Right lobe of liver (tissue), 6 donors: Measurements from ENCODE around the gene F13A1. TPM values are rescaled to one million over a fixed set of nuclear protein-coding genes. Genes with fewer than 3 reads are reported as not detected.
A peak's percentile ranks its signal among the peaks of the same experiment; 100 is the strongest.

Experiments
- ATAC-seq, 4 donors: fragments of 200-7000 bp; cut with Tn5 transposase; one replicate each; pipeline ENCODE4 v1.9.1; 2020; ENCODE audit warnings: mild to moderate bottlenecking in 4 of 4, moderate library complexity in 4 of 4
- DNase-seq, 3 donors: peaks; one replicate each; pipeline ENCODE4 v3.0.0-alpha.2; 2020
- H3K27ac ChIP-seq, 3 donors: fragments of 200-600 bp; one replicate each; pipeline ENCODE4 v1.8.0; 2022
- H3K27me3 ChIP-seq, 2 donors: fragments of 200-600 bp; one replicate each; pipeline ENCODE4 v1.8.0; 2022
- H3K36me3 ChIP-seq, 4 donors: fragments of 200-600 bp; sonication (generic) in 1 of 4; one replicate each; pipeline versions ENCODE4 v1.5.1 to v1.8.0; 2017 to 2022; ENCODE audit warnings: control low read depth in 1 of 4
- H3K4me1 ChIP-seq, 4 donors: fragments of 200-600 bp; sonication (generic) in 1 of 4; one replicate each; pipeline versions ENCODE4 v1.5.1 to v1.8.0; 2017 to 2022; ENCODE audit warnings: control low read depth in 1 of 4
- H3K4me3 ChIP-seq, 3 donors: fragments of 200-600 bp; one replicate each; pipeline ENCODE4 v1.8.0; 2022
- H3K9me3 ChIP-seq, 4 donors: fragments of 200-600 bp; sonication (generic) in 1 of 4; one replicate each; pipeline versions ENCODE4 v1.5.1 to v1.8.0; 2017 to 2022; ENCODE audit warnings: control low read depth in 1 of 4
- POLR2A ChIP-seq: fragments of 450-650 bp; IDR thresholded peaks from one replicate; pipeline ENCODE4 v1.6.1; 2017; ENCODE audit warnings: antibody characterized with exemption, mild to moderate bottlenecking
- WGBS: methylation state at CpG from one replicate; pipeline ENCODE4 v1.1.6; 2018; ENCODE audit warnings: low coverage, low lambda C conversion rate; ENCODE audit not compliant: insufficient coverage; ENCODE audit errors: missing lambda C conversion rate; 5-methylcytosine and 5-hydroxymethylcytosine counted together
- intact Hi-C, 2 donors: fragments of 100-400 bp; cut with DNase I; formaldehyde crosslinking; loops; one replicate each; pipeline versions ENCODE4 v1.11.2 to v1.14.1; 2022
- total RNA-seq, 6 experiments: library from RNA; depleted of rRNA in 2 of 6; stranded (reverse); fragments of >200 nt in 2 of 6; fragmentation: NEBNext Ultra II Directional in 3 of 6; extraction: Animal tissue kit (Norgen Biotek cat#: 25700) in 3 of 6; gene quantifications; one replicate each; pipeline versions ENCODE4 v1.1.0 to v1.2.4, GENCODE V29; 2016 to 2023
- TF ChIP-seq, protein P1 (sequence below), 4 donors: fragments of 200-600 bp in 3 of 4; fragments of 450-650 bp in 1 of 4; IDR thresholded peaks; one replicate each; pipeline versions ENCODE4 v1.5.1 to v1.8.0; 2016 to 2022; ENCODE audit warnings: antibody characterized with exemption in 4 of 4, mild to moderate bottlenecking in 2 of 4
- donor health status: DM: no; HTN: yes; CAD: no.
- donor health status: DM: no; HTN: no; CAD: no.
- donor health status: DM: no; HTN: no; CAD: no.
- donor health status: DM: no; HTN: yes; CAD: no.
- donor health status: DM: no; HTN: yes; CAD: no.

The F13A1 gene
- total RNA-seq, 6 experiments from 2014 or later = 0.86 to 10.1 (median 2.1) TPM

DNA sequence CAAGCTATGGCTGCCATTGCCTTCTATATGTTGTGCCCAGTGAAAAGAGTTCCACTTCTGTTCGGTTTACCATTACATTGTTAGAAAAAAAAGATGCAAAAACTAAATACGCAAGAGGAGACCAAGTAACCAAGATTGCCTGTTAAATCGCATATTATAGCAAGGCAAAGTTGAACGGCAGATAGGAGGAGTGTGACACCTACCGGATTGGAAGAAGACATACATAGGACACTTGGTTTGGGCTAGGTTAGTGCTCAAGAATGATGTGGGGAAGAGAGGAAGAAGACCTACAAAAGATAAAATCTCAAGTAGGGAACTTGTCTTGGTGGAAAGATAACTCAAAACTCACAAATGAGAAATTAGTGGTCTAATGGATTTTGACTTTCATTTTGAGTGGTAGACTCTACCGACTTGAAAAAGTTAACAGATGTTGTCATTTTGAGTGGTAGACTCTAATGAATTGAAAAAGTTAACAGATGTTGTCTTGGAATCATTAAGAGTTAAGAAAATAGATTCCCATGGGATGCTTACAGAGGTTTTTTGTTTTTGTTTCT is 95.5 kb downstream of the F13A1 start:
- H3K36me3 ChIP-seq = no peaks in the 10 kb centered on the region
- no peaks in the 10 kb centered on the region for H3K9me3 ChIP-seq
- H3K27ac ChIP-seq = no peak overlapping the region
- no peak overlapping the region for H3K4me3 ChIP-seq
- DNase-seq (no peak), ATAC-seq (no peak)
- TF ChIP-seq, protein P1, sequence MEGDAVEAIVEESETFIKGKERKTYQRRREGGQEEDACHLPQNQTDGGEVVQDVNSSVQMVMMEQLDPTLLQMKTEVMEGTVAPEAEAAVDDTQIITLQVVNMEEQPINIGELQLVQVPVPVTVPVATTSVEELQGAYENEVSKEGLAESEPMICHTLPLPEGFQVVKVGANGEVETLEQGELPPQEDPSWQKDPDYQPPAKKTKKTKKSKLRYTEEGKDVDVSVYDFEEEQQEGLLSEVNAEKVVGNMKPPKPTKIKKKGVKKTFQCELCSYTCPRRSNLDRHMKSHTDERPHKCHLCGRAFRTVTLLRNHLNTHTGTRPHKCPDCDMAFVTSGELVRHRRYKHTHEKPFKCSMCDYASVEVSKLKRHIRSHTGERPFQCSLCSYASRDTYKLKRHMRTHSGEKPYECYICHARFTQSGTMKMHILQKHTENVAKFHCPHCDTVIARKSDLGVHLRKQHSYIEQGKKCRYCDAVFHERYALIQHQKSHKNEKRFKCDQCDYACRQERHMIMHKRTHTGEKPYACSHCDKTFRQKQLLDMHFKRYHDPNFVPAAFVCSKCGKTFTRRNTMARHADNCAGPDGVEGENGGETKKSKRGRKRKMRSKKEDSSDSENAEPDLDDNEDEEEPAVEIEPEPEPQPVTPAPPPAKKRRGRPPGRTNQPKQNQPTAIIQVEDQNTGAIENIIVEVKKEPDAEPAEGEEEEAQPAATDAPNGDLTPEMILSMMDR (IDR thresholded peaks at IDR 0.05) = no peak
- TF ChIP-seq POLR2A = no peak
- H3K27me3 ChIP-seq = no peaks in the 10 kb centered on the region
- intact Hi-C loops = no loop called here
- no peaks in the 10 kb centered on the region for H3K4me1 ChIP-seq
- WGBS = 78% methylated on average over 6 of the region's 6 CpGs

DNA sequence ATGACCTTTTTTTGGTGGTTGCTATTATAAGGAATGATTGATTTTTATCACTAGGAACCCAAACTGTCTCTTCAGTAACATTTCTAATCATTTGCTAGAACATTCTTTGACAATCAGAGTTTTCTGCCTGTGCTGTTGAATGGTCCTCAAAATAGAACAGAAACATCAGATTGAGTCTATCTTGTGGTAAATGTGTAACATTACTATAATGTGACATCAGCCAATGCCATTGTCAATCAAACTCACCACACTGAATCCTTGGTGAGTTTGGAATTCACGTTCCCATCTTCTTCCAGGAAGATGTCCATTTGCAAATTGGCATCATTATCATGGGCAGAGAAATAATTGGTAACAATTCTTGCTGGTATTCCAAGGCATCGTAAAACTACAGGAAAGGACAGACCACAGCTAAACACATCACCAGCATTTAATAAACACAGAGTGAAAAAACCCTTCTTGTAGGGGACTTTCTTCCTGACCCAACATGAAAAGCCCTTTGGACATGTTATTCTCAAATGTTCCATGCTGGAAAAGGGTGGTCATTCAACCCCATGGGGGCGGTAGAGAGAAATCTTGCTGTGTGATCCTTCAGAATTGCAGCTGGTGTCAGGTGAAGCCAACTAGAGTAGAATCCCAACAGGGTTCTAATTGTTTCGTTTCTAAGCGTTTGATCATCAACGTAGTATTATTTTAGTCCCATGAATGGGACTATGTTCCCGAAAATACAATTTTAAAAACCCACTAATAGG is 98.5 kb downstream of the F13A1 start:
- DNase-seq = no peak
- peak in 1 of 4 donors; percentile 56 for ATAC-seq
- intact Hi-C loops = no loop called here
- Histone ChIP-seq H3K9me3 (no peaks in the 10 kb centered on the region), H3K27me3 (no peaks in the 10 kb centered on the region), H3K36me3 (no peaks in the 10 kb centered on the region), H3K27ac (no peak overlapping the region), H3K4me3 (no peak overlapping the region), H3K4me1 (no peaks in the 10 kb centered on the region)
- 40% methylated on average over 7 of the region's 7 CpGs for WGBS
- TF ChIP-seq, protein P1 (IDR thresholded peaks at IDR 0.05) = peak in 3 of 4 donors; percentile 17 to 46 (median 23)
- no peak for TF ChIP-seq POLR2A

DNA sequence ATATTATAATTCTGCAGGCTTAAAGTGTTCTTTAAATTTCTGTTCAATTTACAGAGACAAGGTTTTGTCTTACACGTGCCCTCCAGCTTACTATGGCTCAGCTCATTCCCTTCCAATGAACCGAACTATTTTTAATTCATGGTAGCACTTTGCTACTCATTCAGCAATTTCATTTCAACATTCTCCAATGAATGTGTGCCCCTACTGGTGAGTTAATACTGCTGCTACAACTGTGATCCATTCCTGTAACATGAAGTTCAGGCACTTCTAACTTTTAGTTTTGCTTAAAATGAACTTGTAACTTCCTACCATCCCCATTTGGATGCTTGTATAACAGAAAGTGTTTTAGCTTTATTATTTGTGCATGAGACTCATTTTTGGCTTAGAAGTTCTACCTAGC is 99.7 kb downstream of the F13A1 start:
- no peak for DNase-seq
- Histone ChIP-seq H3K4me3 (no peak overlapping the region), H3K9me3 (no peaks in the 10 kb centered on the region), H3K27ac (no peak overlapping the region), H3K4me1 (no peaks in the 10 kb centered on the region), H3K27me3 (no peaks in the 10 kb centered on the region), H3K36me3 (no peaks in the 10 kb centered on the region)
- intact Hi-C loops = no loop called here
- TF ChIP-seq, protein P1 (IDR thresholded peaks at IDR 0.05) = peak in 3 of 4 donors; percentile 29 to 38 (median 31)
- TF ChIP-seq POLR2A = no peak
- 38% methylated on average over 2 of the region's 2 CpGs for WGBS
- no peak for ATAC-seq

DNA sequence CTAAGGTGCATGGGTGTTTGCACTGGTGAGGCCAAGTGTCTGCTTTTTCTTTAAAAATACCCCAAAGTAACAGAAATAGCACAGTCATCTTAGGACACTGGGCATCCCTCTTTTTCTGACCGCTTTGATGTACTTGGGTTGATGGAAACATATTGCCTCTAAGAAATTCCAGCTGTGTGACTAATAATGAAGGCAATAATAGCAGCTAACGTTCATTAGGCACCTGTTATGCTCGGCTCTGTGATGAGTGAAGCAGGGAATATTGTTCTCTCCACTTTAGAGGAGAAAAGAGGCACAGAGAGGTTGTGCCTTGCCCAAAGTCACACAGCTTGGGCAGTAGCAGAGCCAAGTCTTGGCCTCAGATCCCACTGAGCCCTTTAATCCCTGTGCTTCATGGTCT is 100.7 kb downstream of the F13A1 start:
- 53% methylated on average over 3 of the region's 3 CpGs for WGBS
- intact Hi-C loops = no loop called here
- Histone ChIP-seq H3K36me3 (no peaks in the 10 kb centered on the region), H3K27me3 (no peaks in the 10 kb centered on the region), H3K9me3 (no peaks in the 10 kb centered on the region), H3K4me3 (no peak overlapping the region), H3K4me1 (no peaks in the 10 kb centered on the region), H3K27ac (no peak overlapping the region)
- DNase-seq (no peak), ATAC-seq (no peak)
- TF ChIP-seq, protein P1 (IDR thresholded peaks at IDR 0.05) = no peak
- TF ChIP-seq POLR2A = no peak
